NCI-H82 treated with DMSO at 0.1 percent for 48 hours (cell line): ENCODE measurements around the gene BCAR3.

Experiments
- DNase-seq: peaks from one replicate; lab custom pipeline; 2025; ENCODE audit not compliant: unreplicated experiment; lab: John Stamatoyannopoulos, UW

Gene BCAR3

GRCh38 chr1:93640656-93641440 is 40.8 kb downstream of the BCAR3 start:
- no peak for DNase-seq

- no peak for DNase-seq
Observed at GRCh38 chr1:93638981-93639380, 42.7 kb downstream of the BCAR3 start.

- DNase-seq, result no peak
Observed at GRCh38 chr1:93638307-93638847, 43.3 kb downstream of the BCAR3 start.

GRCh38 chr1:93636712-93637111 is 44.9 kb downstream of the BCAR3 start:
- DNase-seq, result no peak

GRCh38 chr1:93635614-93636543 is 45.8 kb downstream of the BCAR3 start:
- DNase-seq, result no peak

- DNase-seq, result no peak
Observed at GRCh38 chr1:93633313-93633712, 48.3 kb downstream of the BCAR3 start.

- DNase-seq, result no peak
Observed at GRCh38 chr1:93631626-93632365, 49.8 kb downstream of the BCAR3 start.

- no peak for DNase-seq
Observed at GRCh38 chr1:93630168-93630567, 51.5 kb downstream of the BCAR3 start.

GRCh38 chr1:93629101-93630059 is 52.3 kb downstream of the BCAR3 start:
- DNase-seq, result peak; percentile 71

GRCh38 chr1:93628681-93629080 is 53.0 kb downstream of the BCAR3 start:
- no peak for DNase-seq

GRCh38 chr1:93625582-93626327 is 55.9 kb downstream of the BCAR3 start:
- DNase-seq, result no peak

- no peak for DNase-seq
Observed at GRCh38 chr1:93623875-93624274, 57.8 kb downstream of the BCAR3 start.

- no peak for DNase-seq
Observed at GRCh38 chr1:93623436-93623835, 58.2 kb downstream of the BCAR3 start.

- no peak for DNase-seq
Observed at GRCh38 chr1:93621246-93621645, 60.4 kb downstream of the BCAR3 start.

GRCh38 chr1:93620841-93621210 is 60.8 kb downstream of the BCAR3 start:
- DNase-seq, result no peak

GRCh38 chr1:93620172-93620840 is 61.3 kb downstream of the BCAR3 start:
- no peak for DNase-seq

GRCh38 chr1:93619507-93620171 is 62.0 kb downstream of the BCAR3 start:
- no peak for DNase-seq
